HG03565 (cell line): Measurements from ENCODE around the gene ARL4A.
A peak's percentile ranks its signal among the peaks of the same experiment; 100 is the strongest.
"Not testable (repeated sequence)": the region's sequence is repeated elsewhere in the genome, so short reads cannot be mapped to it uniquely, and the experiment has no call there.

Experiments
- ATAC-seq: cut with Tn5 transposase; IDR thresholded peaks from one replicate; pipeline ENCODE4 v1.9.1; 2021; ENCODE audit warnings: mild to moderate bottlenecking, moderate library complexity; ENCODE audit not compliant: unreplicated experiment

ARL4A gene

DNA sequence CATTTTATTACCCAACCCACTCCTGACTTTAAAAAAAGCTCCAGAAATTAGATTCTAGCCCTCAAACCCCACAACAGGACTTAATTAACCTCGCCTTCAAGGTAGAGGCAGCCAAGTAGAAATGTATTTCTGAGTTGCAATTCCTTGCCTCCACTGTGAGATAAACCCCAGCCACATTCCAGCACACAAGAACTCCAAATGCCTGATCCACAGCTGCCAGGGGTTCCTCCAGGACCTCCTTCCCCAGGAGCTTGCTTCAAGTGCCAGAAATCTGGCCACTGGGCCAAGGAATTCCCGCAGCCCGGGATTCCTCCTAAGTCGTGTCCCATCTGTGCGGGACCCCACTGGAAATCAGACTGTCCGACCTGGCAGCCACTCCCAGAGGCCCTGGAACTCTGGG lies 25.9 kb upstream of the ARL4A start:
- no peak for ATAC-seq

DNA sequence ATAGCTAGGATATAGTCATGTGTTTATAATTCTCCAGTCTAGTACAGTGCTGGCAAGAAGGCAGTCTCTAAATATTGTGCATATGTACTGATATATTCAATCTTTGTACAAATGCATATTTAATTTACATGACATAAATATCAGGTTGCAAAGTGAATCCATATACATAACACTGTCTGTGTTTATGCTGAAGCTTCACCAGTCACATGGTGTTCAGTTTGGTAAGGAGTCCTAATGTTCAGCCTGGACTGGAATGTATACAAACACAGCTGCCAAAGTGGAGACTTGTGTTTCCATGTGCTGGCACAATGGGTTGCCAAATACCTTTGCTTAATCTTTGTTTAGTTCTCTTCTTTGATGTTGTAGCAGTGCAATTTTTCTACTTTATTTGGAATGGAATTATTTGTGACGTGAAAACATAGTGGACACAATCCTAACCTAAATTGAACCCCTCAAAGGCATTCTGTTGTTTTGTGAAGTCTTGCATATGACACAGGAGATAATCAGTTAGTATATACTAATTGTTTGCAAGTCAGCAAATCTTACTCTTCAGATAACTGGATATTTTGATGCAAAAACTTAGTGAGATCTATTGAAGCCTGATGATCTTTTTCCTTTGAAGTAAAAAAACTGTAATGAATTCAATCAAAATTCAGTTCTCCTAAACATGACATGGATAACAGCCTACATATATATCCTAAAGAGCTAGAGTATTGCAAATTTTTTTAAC lies 17.3 kb upstream of the ARL4A start:
- no peak for ATAC-seq

DNA sequence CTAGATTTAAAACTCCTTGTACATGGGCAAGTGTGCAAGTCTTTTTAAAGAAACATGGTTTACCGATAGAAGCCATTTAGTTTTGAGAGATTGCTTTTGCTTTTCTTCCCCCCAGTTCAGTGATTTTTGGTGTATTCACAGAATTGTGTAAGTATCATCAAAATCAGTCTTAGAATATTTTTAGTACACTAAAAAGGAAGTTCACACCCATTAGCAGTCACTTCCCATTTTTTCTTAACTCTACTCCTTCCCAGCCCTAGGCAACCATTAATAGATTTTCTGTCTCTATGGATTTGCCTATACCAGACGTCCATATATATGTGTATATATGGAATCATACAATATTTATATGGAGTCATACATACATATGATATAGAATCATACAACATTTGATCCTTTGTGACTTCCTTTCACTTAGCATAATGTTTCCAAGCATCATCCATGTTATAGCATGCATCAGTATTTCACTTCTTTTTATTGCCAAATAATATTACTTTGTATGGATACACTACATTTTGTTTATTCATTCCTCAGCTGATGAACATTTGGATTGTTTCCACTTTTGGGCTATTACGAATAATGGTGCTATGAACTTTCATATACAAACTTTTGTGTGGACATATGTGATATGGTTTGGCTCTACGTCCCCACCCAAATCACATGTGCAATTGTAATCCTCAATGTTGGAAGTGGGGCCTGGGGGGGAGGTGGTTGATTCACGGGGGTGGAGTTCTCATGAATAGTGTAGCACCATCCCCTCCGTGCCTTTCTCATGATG lies 16.5 kb upstream of the ARL4A start:
- no peak for ATAC-seq

DNA sequence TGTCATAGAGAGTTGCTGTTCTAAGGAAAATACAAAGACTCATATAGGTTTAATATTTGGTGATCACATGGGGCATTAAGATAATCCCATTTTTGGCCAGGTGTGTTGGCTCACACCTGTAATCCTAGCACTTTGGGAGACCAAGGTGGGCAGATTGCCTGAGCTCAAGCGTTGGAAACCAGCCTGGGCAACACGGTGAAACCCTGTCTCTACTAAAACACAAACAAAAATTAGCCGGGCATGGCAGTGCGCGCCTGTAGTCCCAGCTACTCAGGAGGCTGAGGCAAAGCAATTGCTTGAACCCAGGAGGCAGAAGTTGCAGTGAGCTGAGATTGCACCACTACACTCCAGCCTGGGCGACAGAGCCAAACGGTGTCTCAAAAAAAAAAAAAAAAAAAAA lies 14.0 kb upstream of the ARL4A start:
- not testable (repeated sequence) for ATAC-seq

DNA sequence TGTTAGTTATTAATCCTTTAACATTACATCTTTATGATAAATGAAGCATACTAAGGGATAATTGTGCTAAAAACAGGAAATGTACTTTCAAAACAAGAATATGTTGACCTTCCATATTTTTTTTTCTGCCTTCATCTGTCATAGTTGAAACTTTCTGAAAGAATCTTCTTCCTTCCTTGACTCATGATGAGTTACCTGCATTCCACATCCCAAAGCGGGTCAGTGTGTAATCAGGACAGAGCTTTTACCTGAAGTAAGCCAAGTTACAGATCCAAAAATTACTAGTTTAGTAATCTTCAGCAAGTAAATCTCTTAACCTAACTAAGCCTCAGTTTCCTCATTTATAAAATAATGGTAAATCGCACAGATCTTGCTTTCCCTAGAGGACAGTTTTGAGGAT lies 13.4 kb upstream of the ARL4A start:
- no peak for ATAC-seq

DNA sequence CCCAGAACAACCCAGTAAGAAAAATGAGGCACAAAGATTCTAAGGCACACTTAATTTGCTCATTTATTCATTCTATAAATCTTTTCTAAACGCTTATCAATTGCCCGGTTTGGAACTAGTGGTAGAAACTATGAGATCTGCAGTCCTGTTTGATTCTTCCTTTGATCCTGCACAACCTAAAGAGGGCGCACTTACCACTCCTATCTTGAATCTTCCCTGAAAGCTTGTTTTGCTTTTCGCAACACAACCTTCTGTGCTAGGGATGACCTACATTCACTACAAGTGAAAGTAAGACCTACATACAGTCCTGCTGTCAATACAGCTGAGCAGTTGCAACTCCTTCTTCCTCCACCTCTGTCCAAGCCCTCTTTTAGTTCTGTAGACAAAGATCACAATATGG lies 12.6 kb upstream of the ARL4A start:
- no peak for ATAC-seq

DNA sequence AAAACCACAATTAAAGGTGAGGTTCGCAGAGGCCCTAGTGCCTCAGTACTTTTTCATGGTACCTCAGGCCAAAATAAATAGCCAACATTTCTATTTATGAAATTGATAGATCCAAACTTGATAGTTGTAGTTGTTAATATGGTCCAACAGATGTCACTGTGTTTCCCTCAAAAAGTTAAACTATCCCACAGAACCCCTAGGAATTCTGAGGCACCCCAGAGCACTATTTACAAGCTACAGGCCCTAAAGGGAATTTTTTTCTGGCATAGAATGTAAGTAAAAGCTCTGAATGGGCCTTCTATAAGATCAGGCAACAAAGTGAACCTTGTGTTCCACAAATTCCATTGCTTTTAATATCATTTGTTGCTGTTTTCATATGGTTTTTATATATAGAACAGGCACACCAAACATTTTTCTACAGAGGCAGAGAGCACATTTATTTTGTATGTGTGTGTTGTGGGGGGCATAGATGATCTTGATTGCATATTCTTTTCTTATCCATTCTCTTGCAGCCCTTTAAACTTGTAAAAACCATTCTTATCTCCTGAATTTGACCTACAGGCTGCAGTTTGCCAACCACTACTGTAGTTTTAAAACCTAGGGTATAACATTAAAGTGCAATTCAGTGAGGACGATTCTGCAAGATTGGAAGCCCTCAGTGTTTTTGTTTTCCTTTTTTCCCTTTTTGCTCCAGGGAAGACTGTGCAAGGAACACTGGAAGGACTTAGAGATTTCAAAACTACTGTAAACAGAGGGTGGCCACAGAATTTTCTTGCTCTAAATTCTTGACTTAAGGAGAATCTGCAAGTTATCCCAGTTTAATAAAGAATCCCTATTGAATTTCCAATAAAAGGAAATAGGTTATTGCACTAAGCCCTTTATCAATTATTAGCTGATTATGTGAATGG lies 3.5 kb upstream of the ARL4A start:
- no peak for ATAC-seq

DNA sequence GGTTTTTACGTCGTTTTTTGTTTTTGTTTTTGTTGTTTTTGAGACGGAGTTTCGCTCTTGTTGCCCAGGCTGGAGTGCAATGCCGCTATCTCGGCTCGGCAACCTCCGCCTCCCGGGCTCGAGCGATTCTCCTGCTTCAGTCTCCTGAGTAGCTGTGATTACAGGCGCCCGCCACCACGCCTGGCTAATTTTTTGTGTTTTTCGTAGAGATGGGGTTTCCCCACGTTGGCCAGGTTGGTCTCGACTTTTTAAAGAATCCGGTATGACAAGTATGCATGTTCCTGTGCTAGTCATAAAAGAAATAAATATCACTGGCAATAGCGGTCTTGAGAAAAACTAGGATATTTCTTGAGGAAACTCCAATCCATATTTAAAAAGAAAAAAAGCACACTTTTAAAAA lies 2.7 kb upstream of the ARL4A start:
- ATAC-seq = no peak

DNA sequence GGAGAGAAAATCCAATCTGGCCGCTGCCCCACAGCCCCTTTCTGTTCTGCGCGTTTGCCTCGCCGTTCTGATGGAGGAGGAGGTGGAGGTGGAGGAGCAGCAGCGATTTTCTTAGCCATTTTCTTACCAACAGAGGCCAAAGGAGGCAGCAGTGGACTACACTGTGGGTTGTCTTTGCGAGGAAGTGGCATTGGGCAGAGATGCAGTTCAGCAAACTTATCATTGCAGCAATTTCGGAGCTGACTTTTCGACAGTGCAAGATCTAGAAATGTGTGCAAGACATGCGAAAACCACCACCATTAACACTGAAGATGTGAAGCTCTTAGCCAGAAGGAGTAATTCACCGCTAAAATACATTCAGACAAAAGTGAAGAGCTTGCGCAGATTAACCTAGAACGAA lies 1.9 kb upstream of the ARL4A start:
- ATAC-seq = no peak

DNA sequence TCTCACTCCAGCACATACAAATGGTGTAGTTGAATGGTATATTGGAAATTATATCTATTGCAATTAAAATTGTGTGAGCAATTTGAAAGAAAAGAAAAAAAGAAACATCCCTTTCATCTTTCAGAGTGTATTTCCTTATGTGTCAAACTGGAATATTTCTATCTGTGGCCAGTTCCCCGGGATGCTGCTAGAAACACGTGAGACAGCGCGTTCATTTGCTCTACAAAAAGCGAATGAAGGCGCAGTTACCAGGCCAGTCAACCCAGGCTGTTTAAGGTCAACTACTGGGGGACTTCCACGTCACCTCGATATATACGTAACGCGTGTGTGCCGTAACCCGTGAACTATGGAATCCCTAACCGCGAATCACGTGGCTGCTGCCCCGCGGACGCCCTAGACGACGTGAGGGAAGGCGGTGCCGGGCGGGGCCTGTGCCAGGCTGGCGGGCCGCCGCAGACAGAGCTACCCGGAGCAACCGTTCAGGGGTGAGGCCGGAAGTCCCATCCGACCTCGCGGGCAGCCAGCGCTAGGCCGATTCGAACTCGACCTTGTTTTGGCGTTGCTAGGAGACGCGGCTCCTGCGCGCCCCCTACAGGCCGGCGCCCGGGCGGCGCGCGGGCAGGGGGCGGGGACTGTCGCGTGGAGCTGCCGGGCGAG lies 1.1 kb upstream of the ARL4A start:
- peak; percentile 72 for ATAC-seq

DNA sequence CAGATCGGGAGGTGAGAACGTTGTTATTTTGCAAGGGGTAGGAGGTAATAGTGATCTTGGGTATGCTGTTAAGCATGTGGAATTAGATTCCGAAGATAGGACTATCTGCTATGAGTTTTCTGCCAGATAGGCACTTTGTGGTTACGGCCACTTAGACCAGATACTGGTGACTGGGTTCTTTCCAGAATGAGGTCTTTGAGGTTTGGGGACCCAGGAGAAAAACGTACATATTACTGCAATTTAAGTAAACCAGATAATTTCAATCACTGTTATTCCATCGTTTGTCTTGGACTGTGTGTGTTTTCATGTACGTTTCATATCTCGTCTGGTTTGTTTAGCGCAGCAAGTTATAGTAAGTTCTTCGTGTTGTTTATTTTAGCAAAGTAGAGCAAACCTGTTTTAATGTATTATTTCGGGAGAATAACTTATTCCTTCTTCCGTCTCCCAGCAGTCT lies 312 bp downstream of the ARL4A start:
- ATAC-seq = no peak

DNA sequence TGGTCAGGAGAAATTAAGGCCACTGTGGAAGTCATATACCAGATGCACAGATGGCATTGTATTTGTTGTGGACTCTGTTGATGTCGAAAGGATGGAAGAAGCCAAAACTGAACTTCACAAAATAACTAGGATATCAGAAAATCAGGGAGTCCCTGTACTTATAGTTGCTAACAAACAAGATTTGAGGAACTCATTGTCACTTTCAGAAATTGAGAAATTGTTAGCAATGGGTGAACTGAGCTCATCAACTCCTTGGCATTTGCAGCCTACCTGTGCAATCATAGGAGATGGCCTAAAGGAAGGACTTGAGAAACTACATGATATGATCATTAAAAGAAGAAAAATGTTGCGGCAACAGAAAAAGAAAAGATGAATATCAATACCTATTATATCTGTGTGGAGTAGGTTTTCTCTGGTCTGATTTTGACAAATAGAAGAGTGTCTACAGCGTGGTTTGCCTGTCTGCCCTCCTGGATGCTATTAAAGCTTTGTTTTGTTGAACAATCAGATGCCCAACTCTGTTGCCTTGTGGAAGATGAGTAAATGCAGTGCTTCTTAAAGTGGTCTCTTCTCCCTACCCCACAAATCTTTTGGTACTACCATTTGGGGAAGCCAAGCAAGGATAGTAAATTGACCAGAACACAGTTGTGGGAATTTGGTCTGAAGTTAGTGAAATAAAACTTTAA lies 1.2 kb downstream of the ARL4A start:
- ATAC-seq = not testable (repeated sequence)

DNA sequence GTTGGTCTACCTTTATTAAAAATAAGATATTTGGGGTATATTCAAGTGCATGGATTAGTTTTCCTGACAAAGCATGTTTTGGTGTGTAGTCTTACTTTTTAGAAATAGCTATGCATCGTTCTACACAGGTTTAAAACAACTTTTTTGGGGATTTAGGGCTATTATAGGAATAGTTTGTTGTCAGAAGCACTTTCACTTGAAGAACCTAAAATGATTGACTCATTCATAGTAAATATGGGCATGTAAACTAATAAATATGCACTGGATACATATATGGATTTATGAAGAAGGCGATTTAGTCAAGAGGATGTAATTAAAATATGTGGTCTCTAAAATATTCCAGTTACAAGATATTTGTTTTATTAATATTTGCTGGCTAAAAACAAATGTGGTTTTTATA lies 2.0 kb downstream of the ARL4A start:
- no peak for ATAC-seq

DNA sequence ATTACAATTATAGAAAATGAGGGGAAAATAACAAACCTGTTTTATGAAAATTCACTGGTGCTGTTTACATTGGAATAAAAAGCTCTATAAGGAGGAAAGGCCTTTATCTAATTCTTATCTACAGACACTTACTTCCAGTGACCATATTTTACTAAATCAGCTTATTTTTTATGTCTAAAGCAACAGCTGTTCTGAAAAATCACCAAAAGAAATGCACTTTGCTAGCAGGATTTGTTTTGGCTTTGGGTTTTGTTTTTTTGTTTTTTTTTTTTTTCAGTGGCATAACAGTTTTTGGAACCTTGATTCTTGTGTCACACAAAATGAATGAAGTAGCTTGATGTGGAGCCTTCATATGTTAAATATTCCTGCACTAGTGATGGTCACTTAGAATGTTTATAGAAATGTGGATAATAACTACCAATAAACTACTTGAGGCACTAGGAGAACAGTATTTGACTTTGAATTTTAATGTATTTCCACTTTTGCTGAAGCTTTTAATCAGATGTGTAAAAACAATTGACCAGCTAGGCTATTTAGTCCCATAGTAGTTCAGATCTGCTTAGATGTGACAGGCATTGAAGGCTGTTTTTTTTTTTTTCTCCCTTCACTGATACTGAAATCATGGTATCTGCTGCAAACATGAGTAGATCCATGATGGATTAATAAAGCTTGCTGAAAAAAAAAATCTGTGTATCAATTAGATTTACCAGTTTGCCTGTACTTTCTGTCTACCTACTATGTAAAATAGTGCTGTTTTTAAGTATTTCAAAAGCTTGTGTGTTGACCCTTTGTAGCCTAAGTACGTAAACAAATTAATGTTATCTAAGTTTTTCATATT lies 2.8 kb downstream of the ARL4A start:
- no peak for ATAC-seq

DNA sequence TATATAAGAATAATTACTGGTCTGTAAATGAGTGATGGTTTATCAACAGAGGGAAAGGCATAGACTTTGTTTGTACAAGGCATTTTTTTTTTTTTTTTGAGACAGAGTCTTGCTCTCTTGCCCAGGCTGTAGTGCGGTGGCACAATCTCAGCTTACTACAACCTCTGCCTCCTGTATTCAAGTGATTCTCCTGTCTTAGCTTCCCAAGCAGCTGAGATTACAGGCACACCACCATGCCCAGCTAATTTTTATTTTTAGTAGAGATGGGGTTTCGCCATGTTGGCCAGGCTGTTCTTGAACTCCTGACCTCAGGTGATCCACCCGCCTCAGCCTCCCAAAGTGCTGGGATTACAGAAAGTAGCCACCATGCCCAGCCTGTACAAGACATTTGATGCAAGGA lies 4.0 kb downstream of the ARL4A start:
- ATAC-seq = not testable (repeated sequence)

DNA sequence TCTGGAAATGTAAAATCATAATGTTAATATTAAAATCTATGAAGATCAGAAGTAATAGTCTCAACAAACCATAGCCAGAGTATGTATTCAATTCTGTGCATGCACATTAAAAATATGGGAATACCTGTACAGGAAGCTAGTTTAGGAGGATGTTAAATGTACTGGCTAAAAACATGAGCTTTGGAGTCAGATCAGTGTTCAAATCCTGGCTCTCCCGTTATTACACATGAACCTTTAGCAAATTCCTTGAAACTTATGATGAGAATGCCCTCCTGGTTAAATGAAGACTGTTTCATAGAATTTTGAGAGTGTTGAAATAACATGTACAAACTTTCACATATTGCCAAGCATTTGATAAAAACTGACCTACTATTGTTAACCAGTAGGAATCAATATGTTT lies 4.6 kb downstream of the ARL4A start:
- ATAC-seq = no peak

DNA sequence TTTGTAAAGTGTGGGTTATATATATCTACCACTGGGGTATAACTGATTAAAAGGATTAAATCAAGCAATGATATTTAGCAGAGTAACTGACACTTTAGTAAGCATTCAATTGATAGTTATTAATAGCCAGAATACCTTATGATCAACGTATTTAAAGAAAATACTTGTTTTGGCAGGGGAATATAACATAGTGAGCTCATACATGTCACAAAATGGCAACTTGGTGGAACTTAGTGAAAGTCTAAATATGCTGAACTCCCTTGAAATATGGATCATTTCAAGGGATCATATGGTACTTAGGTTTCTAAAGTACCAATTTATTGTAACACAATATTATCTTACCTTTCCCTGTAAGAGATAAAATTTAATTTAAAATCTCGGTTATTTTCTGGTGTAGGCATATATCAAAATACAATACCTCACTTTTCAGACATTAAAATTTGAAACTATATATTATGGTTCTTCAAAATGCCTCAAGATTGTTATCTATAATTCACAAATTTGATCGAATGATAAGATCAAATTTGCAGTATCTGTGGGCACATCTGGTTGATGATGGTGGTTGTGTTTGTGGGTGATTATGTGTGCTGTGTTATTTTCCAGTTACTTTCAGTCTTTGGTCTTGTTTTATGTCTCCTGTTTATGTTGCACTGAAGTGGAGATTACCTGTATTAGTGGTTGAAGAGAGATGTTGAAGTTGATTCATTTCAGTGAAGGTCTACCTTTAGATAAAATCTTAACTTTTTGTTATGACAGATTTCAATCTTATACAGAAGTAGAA lies 5.2 kb downstream of the ARL4A start:
- ATAC-seq = no peak

DNA sequence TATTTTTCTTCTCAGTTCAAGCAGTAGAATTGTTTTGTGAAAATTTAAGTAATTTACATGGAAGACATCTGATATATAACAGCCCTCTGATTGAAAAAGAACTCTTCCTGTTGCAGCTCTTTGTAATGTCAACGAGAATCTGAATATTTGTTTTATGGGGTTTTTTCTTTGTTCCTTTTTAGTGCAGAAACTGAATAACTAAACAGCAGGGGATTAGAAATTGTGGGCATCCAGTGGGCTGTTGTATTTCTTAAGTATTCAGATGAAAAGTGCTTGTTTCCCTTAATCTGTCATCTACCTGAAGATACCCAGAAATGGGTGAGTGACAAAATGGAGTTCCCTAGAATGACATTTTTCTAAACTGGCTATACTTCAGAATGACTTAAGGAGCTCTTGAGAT lies 7.4 kb downstream of the ARL4A start:
- ATAC-seq = no peak

DNA sequence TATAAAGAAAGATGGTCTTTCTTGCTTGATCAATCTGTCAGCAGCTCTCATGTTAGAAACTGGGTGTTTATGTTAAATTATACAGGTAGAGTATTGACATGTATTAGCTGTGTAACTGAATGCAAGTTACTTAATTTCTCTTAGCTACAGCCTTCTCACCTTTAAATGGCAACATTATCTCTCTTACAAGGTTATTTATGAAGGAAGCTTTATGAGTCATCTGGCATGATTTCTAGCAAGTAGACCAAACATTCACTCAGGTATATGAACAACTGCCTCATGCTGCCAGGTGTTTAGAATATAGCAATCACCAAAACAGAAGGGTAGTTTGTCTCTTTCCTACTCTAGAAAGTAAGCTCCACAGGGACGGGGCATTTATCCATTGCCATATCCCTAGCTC lies 8.5 kb downstream of the ARL4A start:
- no peak for ATAC-seq
